Hepatocyte (in vitro differentiated cells): ENCODE measurements around the gene TRPV3. TPM values are rescaled to one million over a fixed set of nuclear protein-coding genes. Genes with fewer than 3 reads are reported as not detected.

ENCODE experiments used
- DNase-seq: peaks from one replicate; pipeline ENCODE4 v3.0.0-alpha.2; 2016; ENCODE audit warnings: low spot score
- H2AFZ ChIP-seq: fragments of 200-600 bp; sonication (generic); 2 replicates; pipeline ENCODE4 v1.6.0; 2016; ENCODE audit warnings: antibody characterized with exemption, mild to moderate bottlenecking
- H3K27ac ChIP-seq: fragments of 200-600 bp; sonication (generic); 2 replicates; pipeline ENCODE4 v1.5.1; 2016; ENCODE audit warnings: mild to moderate bottlenecking
- H3K27me3 ChIP-seq: fragments of 200-600 bp; sonication (generic); 2 replicates; pipeline ENCODE4 v1.6.1; 2016
- H3K36me3 ChIP-seq: fragments of 200-600 bp; sonication (generic); replicated peaks from 2 replicates; pipeline ENCODE4 v1.5.1; 2016; ENCODE audit warnings: low read depth; ENCODE audit not compliant: insufficient read depth
- H3K4me1 ChIP-seq: fragments of 200-600 bp; sonication (generic); 2 replicates; pipeline ENCODE4 v1.5.1; 2016; ENCODE audit warnings: mild to moderate bottlenecking, moderate library complexity; ENCODE audit not compliant: insufficient read depth
- H3K4me2 ChIP-seq: fragments of 200-600 bp; sonication (generic); 2 replicates; pipeline ENCODE4 v1.6.0; 2016
- H3K4me3 ChIP-seq: fragments of 200-600 bp; sonication (generic); 2 replicates; pipeline ENCODE4 v1.5.1; 2016; ENCODE audit warnings: mild to moderate bottlenecking
- H3K79me2 ChIP-seq: fragments of 200-600 bp; sonication (generic); 2 replicates; pipeline ENCODE4 v1.6.0; 2017; ENCODE audit warnings: mild to moderate bottlenecking
- H3K9me2 ChIP-seq: fragments of 200-600 bp; sonication (generic); replicated peaks from 2 replicates; pipeline ENCODE4 v1.6.0; 2017; ENCODE audit warnings: mild to moderate bottlenecking; ENCODE audit not compliant: insufficient read depth
- H3K9me3 ChIP-seq: fragments of 200-600 bp; sonication (generic); 2 replicates; pipeline ENCODE4 v1.5.1; 2016; ENCODE audit warnings: low read depth, mild to moderate bottlenecking
- H4K20me1 ChIP-seq: fragments of 200-600 bp; sonication (generic); 2 replicates; pipeline ENCODE4 v1.6.0; 2016; ENCODE audit warnings: mild to moderate bottlenecking; ENCODE audit not compliant: insufficient read depth, poor library complexity, severe bottlenecking
- EZH2 ChIP-seq: fragments of 200-600 bp; sonication (generic); IDR thresholded peaks from 2 replicates; pipeline ENCODE4 v1.6.1; 2016; ENCODE audit warnings: antibody characterized with exemption, mild to moderate bottlenecking, borderline replicate concordance
- EZH2phosphoT487 ChIP-seq: fragments of 200-600 bp; sonication (generic); IDR thresholded peaks from one replicate; pipeline ENCODE4 v1.6.1; 2018; ENCODE audit warnings: antibody characterized with exemption, mild to moderate bottlenecking, low read depth, moderate library complexity; ENCODE audit not compliant: unreplicated experiment, severe bottlenecking
- WGBS: methylation state at CpG from one replicate; pipeline ENCODE4 v1.1.6; 2016; ENCODE audit warnings: low lambda C conversion rate; ENCODE audit errors: missing lambda C conversion rate; 5-methylcytosine and 5-hydroxymethylcytosine counted together
- polyA plus RNA-seq: library from polyadenylated mRNA; unstranded; fragments of >200 nt; fragmentation: Nextera tagmentation; extraction: Ambion mirVana; gene quantifications from 2 replicates; pipeline ENCODE4 v1.2.1, GENCODE V29; 2016
- total RNA-seq: library from RNA; depleted of rRNA; stranded (reverse); fragments of >200 nt; gene quantifications from 2 replicates; pipeline ENCODE4 v1.2.3, GENCODE V29; 2014
- TF ChIP-seq, protein P1 (sequence below): fragments of 200-600 bp; sonication (generic); IDR thresholded peaks from 2 replicates; pipeline ENCODE4 v1.5.1; 2016; ENCODE audit warnings: antibody characterized with exemption, mild to moderate bottlenecking; ENCODE audit not compliant: poor library complexity

TRPV3 gene
- total and polyA plus RNA-seq, 2 experiments from 2014 or later = 1.4 to 2.6 TPM

DNA sequence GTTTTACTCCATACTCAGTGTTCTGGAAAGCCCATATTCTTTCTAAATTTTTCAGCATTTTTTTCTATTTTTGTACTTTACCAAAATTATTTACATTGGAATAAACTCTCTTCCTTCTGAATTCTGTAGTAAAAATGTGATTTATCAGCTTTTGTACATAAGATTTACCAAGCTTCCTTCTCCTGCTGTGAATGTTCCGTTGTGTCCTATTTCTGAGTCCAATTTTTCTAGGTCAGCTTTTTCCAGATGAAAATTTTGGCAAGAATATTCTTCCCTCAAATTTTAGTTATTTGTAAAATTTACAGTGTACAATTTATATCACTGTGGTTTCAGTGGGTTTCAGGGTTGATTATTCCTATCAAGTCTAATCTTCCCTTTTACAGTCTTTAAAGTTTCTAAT is 54.3 kb downstream of the TRPV3 start:
- Histone ChIP-seq H2AFZ (no peak overlapping the region), H3K27me3 (no peaks in the 10 kb centered on the region), H3K79me2 (no peaks in the 10 kb centered on the region), H4K20me1 (no peaks in the 10 kb centered on the region), H3K4me3 (no peak overlapping the region), H3K4me1 (no peaks in the 10 kb centered on the region), H3K9me2 (no peaks in the 10 kb centered on the region), H3K4me2 (no peak overlapping the region), H3K36me3 (no peaks in the 10 kb centered on the region), H3K27ac (no peak overlapping the region), H3K9me3 (no peaks in the 10 kb centered on the region)
- TF ChIP-seq, protein P1, sequence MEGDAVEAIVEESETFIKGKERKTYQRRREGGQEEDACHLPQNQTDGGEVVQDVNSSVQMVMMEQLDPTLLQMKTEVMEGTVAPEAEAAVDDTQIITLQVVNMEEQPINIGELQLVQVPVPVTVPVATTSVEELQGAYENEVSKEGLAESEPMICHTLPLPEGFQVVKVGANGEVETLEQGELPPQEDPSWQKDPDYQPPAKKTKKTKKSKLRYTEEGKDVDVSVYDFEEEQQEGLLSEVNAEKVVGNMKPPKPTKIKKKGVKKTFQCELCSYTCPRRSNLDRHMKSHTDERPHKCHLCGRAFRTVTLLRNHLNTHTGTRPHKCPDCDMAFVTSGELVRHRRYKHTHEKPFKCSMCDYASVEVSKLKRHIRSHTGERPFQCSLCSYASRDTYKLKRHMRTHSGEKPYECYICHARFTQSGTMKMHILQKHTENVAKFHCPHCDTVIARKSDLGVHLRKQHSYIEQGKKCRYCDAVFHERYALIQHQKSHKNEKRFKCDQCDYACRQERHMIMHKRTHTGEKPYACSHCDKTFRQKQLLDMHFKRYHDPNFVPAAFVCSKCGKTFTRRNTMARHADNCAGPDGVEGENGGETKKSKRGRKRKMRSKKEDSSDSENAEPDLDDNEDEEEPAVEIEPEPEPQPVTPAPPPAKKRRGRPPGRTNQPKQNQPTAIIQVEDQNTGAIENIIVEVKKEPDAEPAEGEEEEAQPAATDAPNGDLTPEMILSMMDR = no peak
- TF ChIP-seq EZH2 (no peak), EZH2phosphoT487 (no peak)
- WGBS = 82% methylated on average over 1 of the region's 1 CpG
- no peak for DNase-seq

DNA sequence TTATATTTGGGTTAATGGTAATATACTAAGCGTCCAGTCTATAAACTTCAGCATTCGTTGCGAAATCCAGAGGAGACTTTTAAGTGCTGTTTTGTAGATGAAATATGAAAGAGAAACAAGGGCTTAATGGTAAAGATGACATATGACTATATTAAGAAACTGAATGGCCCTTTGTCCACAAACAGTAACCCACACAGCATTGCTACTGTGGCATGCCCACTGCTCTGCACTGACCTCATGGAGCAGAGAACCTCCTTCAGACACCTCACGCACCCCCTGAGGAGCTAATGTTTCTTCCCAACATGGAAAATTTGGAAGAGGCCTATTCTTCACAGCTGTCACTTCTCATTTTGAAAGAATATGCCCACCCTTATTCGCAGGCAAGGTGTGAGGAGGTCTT is 55.1 kb downstream of the TRPV3 start:
- H3K9me3 ChIP-seq = no peaks in the 10 kb centered on the region
- 74% methylated on average over 5 of the region's 5 CpGs for WGBS

DNA sequence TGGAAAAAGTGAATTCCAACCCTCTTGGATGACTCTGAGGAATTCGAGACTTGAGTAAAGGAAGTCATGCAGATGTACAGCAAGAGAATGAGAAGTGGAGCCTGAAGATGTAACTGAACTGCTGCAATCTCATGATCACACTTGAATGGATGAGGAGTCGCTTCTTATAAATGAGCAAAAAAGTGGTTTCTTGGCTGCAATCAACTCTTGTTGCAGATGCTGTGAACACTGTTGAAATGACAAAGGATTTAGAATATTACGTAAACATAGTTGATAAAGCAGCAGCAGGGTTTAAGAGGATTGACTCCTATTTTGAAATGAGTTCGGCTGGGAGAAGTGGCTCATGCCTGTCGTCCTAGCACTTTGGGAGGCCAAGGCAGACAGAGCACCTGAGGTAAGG is 56.3 kb downstream of the TRPV3 start:
- no peak overlapping the region for H3K4me2 ChIP-seq
- TF ChIP-seq EZH2phosphoT487 (no peak), EZH2 (no peak)
- TF ChIP-seq, protein P1 = no peak
- H3K9me2 ChIP-seq = no peaks in the 10 kb centered on the region
- H3K27me3 ChIP-seq = no peaks in the 10 kb centered on the region
- H3K36me3 ChIP-seq = no peaks in the 10 kb centered on the region
- no peak overlapping the region for H3K27ac ChIP-seq
- H2AFZ ChIP-seq = no peak overlapping the region
- no peaks in the 10 kb centered on the region for H4K20me1 ChIP-seq
- 71% methylated on average over 5 of the region's 5 CpGs for WGBS
- no peaks in the 10 kb centered on the region for H3K4me1 ChIP-seq
- DNase-seq = no peak
- no peaks in the 10 kb centered on the region for H3K79me2 ChIP-seq
- H3K9me3 ChIP-seq = no peaks in the 10 kb centered on the region
- H3K4me3 ChIP-seq = no peak overlapping the region

More for the DNA sequence above, 55.1 kb downstream of the TRPV3 start:
- no peak for DNase-seq
- Histone ChIP-seq H3K36me3 (no peaks in the 10 kb centered on the region), H3K4me3 (no peak overlapping the region), H2AFZ (no peak overlapping the region), H4K20me1 (no peaks in the 10 kb centered on the region), H3K27ac (no peak overlapping the region), H3K79me2 (no peaks in the 10 kb centered on the region), H3K27me3 (no peaks in the 10 kb centered on the region), H3K4me1 (no peaks in the 10 kb centered on the region), H3K9me2 (no peaks in the 10 kb centered on the region), H3K4me2 (no peak overlapping the region)
- TF ChIP-seq EZH2 (no peak), EZH2phosphoT487 (no peak)
- TF ChIP-seq, protein P1 = no peak

DNA sequence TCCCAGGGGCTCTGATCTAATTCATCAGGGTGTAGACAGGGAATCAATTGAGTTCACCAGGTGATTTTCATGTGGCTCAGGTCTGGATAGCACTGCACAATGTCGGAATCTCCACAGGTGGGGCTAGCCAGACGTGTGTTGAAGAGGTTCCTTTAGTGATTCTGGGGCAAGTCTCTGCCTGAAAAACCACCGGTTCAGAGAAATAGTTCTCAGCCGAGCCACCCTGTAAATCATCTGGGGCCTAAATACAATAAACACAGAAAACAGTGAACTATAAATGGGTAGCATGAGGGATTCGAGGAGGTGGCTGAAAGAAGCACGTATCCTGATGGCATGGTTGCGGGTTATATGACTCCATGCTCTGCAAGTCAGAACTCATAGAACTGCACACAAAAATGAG is 60.5 kb downstream of the TRPV3 start:
- Histone ChIP-seq H3K4me1 (no peaks in the 10 kb centered on the region), H3K79me2 (no peaks in the 10 kb centered on the region), H3K9me3 (no peaks in the 10 kb centered on the region), H4K20me1 (no peaks in the 10 kb centered on the region), H3K9me2 (no peaks in the 10 kb centered on the region), H3K4me3 (no peak overlapping the region), H3K27me3 (no peaks in the 10 kb centered on the region), H3K36me3 (no peaks in the 10 kb centered on the region), H3K27ac (no peak overlapping the region), H2AFZ (no peak overlapping the region), H3K4me2 (no peak overlapping the region)
- no peak for DNase-seq
- TF ChIP-seq, protein P1 = no peak
- TF ChIP-seq EZH2phosphoT487 = no peak
- TF ChIP-seq EZH2 = no peak
- 83% methylated on average over 7 of the region's 7 CpGs for WGBS
